ENCODE data around the gene PRPF31. TPM values are rescaled to one million over a fixed set of nuclear protein-coding genes. Genes with fewer than 3 reads are reported as not detected.

PRPF31 gene
- polyA plus RNA-seq, 1 donor from 2014 or later, result 70.6 TPM

DNA sequence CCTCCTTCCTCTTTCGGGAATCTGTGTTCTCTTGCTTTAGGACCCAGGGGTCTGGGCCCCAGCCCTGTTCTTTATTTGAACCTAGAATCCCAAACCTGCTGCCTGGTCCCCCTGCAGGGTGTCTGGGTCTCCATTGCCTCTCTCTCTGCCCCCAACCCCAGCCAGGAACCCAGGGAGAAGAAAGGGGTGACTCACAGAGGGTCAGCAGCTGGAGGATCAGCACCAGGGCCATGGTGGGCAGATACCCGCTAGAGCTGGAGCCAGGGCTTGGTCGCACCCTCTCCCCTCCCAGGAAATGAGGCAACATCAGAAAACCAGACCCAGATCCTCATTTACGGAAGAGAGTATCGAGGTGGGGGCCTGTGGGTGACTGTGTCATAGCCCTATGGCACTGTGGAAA, 15.0 kb upstream of the PRPF31 start, which contains the start of gene OSCAR:
TSS of gene OSCAR (minus strand) at position 243 of the 400 bp plus-strand sequence. CDS start at position 232, 11 bp downstream.
- Mint-ChIP-seq H3K4me1 (peaks cover 9 to 17% (median 14%) of the 10 kb centered on the region in 3 donors), H3K36me3 (no peaks in the 10 kb centered on the region), H3K9me3 (no peaks in the 10 kb centered on the region), H3K27me3 (peaks cover 11% of the 10 kb centered on the region), H3K27ac (peak within 1 kb of the TSS; percentile 9 to 77 (median 46)), H3K4me3 (peak within 1 kb of the TSS in 3 of 4 donors; percentile 75 to 88 (median 83))

GRCh38 chr19:54102421-54103169, 13.0 kb upstream of the PRPF31 start, which contains the start of gene NDUFA3:
NDUFA3 (plus strand) TSS chr19:54102855; CDS start chr19:54102879, 24 bp downstream.
- Mint-ChIP-seq H3K27ac (peak within 1 kb of the TSS; percentile 46 to 96 (median 95)), H3K36me3 (peaks cover 4% of the 10 kb centered on the region), H3K4me1 (peaks cover 9 to 14% (median 9%) of the 10 kb centered on the region in 3 donors), H3K9me3 (no peaks in the 10 kb centered on the region), H3K27me3 (peaks cover 5% of the 10 kb centered on the region), H3K4me3 (peak within 1 kb of the TSS; percentile 78 to 99 (median 98))

GRCh38 chr19:54104998-54105715, 10.4 kb upstream of the PRPF31 start:
- H3K4me3 Mint-ChIP-seq, result peak overlapping the region in 3 of 4 donors; percentile 37 to 82 (median 78)
- H3K9me3 Mint-ChIP-seq, result no peaks in the 10 kb centered on the region
- peaks cover 3% of the 10 kb centered on the region for H3K27me3 Mint-ChIP-seq
- peaks cover 4% of the 10 kb centered on the region for H3K36me3 Mint-ChIP-seq
- H3K27ac Mint-ChIP-seq, result peak overlapping the region in 2 of 3 donors; percentile 21 to 31
- peaks cover 9 to 14% (median 11%) of the 10 kb centered on the region in 3 donors for H3K4me1 Mint-ChIP-seq

- Mint-ChIP-seq H3K27me3 (peaks cover 3% of the 10 kb centered on the region), H3K4me1 (peaks cover 9 to 14% (median 11%) of the 10 kb centered on the region in 3 donors), H3K4me3 (peak overlapping the region in 1 of 4 donors; percentile 78), H3K27ac (peak overlapping the region in 1 of 3 donors; percentile 31), H3K36me3 (peaks cover 4% of the 10 kb centered on the region), H3K9me3 (no peaks in the 10 kb centered on the region)
These were observed 9.8 kb upstream of the PRPF31 start for GRCh38 chr19:54105796-54106195.

DNA sequence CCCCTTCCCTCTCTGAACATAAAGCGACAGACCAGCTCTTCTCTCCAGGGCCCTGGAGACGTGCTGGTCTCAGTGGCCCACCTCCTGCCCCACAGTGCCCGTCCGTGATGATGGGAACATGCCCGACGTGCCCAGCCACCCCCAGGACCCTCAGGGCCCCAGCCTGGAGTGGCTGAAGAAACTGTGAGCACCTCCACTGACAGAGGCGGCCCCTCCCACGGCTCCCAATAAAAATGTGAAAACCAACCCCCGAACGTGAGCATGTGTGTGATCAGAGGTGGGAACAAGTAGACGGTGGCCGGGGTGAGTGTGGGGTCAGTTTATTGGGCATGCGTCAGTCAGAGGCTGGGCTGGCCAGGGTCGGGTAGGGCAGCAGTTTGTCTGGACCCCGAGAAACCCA, 8.8 kb upstream of the PRPF31 start:
- Mint-ChIP-seq H3K4me3 (peak overlapping the region in 1 of 4 donors; percentile 78), H3K4me1 (peaks cover 5 to 15% (median 11%) of the 10 kb centered on the region in 3 donors), H3K27ac (peak overlapping the region in 2 of 3 donors; percentile 43 to 77)

GRCh38 chr19:54107876-54108490, 7.6 kb upstream of the PRPF31 start:
- Mint-ChIP-seq H3K36me3 (peaks cover 6% of the 10 kb centered on the region), H3K27me3 (no peaks in the 10 kb centered on the region), H3K4me3 (peak overlapping the region in 1 of 4 donors; percentile 23), H3K27ac (peak overlapping the region in 1 of 3 donors; percentile 35), H3K9me3 (no peaks in the 10 kb centered on the region), H3K4me1 (peaks cover 0 to 10% (median 7%) of the 10 kb centered on the region in 3 donors)

More for the DNA sequence above, 8.8 kb upstream of the PRPF31 start:
- H3K27me3 Mint-ChIP-seq, result peaks cover 3% of the 10 kb centered on the region
- peaks cover 6% of the 10 kb centered on the region for H3K36me3 Mint-ChIP-seq
- H3K9me3 Mint-ChIP-seq, result no peaks in the 10 kb centered on the region

- Mint-ChIP-seq H3K4me1 (peaks cover 0 to 7% (median 5%) of the 10 kb centered on the region in 3 donors), H3K27me3 (no peaks in the 10 kb centered on the region), H3K4me3 (peak overlapping the region in 1 of 4 donors; percentile 23), H3K9me3 (no peaks in the 10 kb centered on the region), H3K36me3 (peaks cover 7% of the 10 kb centered on the region), H3K27ac (peak overlapping the region in 1 of 3 donors; percentile 35)
These were observed 7.1 kb upstream of the PRPF31 start for GRCh38 chr19:54108496-54108895.

DNA sequence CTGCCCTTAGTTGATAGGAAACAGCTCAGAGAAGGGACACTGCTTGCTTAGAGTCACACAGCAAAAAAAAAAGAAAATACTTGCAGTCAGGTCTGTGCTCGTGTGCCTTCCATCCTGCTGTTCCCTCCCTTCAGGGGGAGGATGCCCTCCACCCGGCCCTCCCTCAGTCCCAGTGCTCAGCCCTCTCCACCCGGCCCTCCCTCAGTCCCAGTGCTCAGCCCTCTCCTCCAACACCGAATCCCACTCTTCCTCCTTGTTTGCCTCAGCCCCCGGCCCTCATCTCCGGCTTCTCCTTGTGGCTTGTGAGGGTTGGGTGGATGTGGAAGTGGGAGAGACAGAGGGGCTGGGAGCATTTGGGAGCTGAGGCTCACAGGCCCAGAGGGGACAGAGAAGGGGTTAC, 5.9 kb upstream of the PRPF31 start:
- peaks cover 0 to 12% (median 7%) of the 10 kb centered on the region in 3 donors for H3K4me1 Mint-ChIP-seq
- no peak overlapping the region for H3K4me3 Mint-ChIP-seq
- H3K9me3 Mint-ChIP-seq, result no peaks in the 10 kb centered on the region
- H3K36me3 Mint-ChIP-seq, result peaks cover 7% of the 10 kb centered on the region
- no peaks in the 10 kb centered on the region for H3K27me3 Mint-ChIP-seq
- H3K27ac Mint-ChIP-seq, result no peak overlapping the region

GRCh38 chr19:54114340-54115108, 1.0 kb upstream of the PRPF31 start:
- H3K4me3 Mint-ChIP-seq, result peak overlapping the region; percentile 81 to 98 (median 94)
- peaks cover 11 to 26% (median 20%) of the 10 kb centered on the region in 3 donors for H3K4me1 Mint-ChIP-seq
- H3K9me3 Mint-ChIP-seq, result no peaks in the 10 kb centered on the region
- H3K27ac Mint-ChIP-seq, result peak overlapping the region; percentile 80 to 99 (median 94)
- H3K36me3 Mint-ChIP-seq, result peaks cover 6% of the 10 kb centered on the region
- H3K27me3 Mint-ChIP-seq, result peaks cover 5% of the 10 kb centered on the region

DNA sequence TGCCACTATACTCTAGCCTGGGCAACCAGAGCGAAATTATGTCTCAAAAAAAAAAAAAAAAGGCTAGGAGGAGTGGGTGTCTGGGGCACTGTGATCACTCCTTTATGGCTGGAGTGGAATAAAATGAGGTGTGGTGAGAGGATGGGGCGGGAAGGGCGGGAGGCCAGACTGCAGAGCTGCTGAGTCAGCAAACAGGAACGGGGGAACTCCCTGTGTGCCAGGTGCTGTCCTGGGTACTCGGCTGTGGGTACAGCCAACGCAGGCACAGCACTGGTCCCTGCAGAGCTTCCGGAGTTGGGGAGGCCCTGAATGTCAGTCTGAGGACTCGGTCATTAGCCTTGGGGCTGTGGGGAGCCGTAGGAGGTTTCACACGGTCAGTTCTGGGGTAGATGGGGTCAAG, 5.7 kb downstream of the PRPF31 start:
- peaks cover 0 to 12% (median 5%) of the 10 kb centered on the region in 3 donors for H3K4me1 Mint-ChIP-seq
- peaks cover 3% of the 10 kb centered on the region for H3K36me3 Mint-ChIP-seq
- H3K9me3 Mint-ChIP-seq, result no peaks in the 10 kb centered on the region
- no peaks in the 10 kb centered on the region for H3K27me3 Mint-ChIP-seq
- H3K4me3 Mint-ChIP-seq, result no peak overlapping the region
- H3K27ac Mint-ChIP-seq, result no peak overlapping the region

- Mint-ChIP-seq H3K4me3 (no peak overlapping the region), H3K36me3 (peaks cover 5% of the 10 kb centered on the region), H3K4me1 (peaks cover 0 to 1% (median 0%) of the 10 kb centered on the region in 3 donors), H3K27me3 (no peaks in the 10 kb centered on the region), H3K9me3 (no peaks in the 10 kb centered on the region), H3K27ac (no peak overlapping the region)
These were observed 8.1 kb downstream of the PRPF31 start for GRCh38 chr19:54123682-54124081.

GRCh38 chr19:54124393-54124792, 8.8 kb downstream of the PRPF31 start:
- no peaks in the 10 kb centered on the region for H3K4me1 Mint-ChIP-seq
- H3K27ac Mint-ChIP-seq, result no peak overlapping the region
- H3K27me3 Mint-ChIP-seq, result no peaks in the 10 kb centered on the region
- no peaks in the 10 kb centered on the region for H3K9me3 Mint-ChIP-seq
- peaks cover 5% of the 10 kb centered on the region for H3K36me3 Mint-ChIP-seq
- no peak overlapping the region for H3K4me3 Mint-ChIP-seq

GRCh38 chr19:54125713-54126112, 10.2 kb downstream of the PRPF31 start:
- peaks cover 2% of the 10 kb centered on the region for H3K36me3 Mint-ChIP-seq
- H3K4me3 Mint-ChIP-seq, result no peak overlapping the region
- no peak overlapping the region for H3K27ac Mint-ChIP-seq

More at GRCh38 chr19:54125713-54126112, 10.2 kb downstream of the PRPF31 start:
- no peaks in the 10 kb centered on the region for H3K27me3 Mint-ChIP-seq
- H3K4me1 Mint-ChIP-seq, result no peaks in the 10 kb centered on the region
- no peaks in the 10 kb centered on the region for H3K9me3 Mint-ChIP-seq
